A673 (cell line): ENCODE data around the gene XDH.

Source experiments
- EZH2 ChIP-seq: fragments of 200-600 bp; sonication (generic); IDR thresholded peaks from 2 replicates; pipeline ENCODE4 v1.6.1; 2017; ENCODE audit warnings: borderline replicate concordance, low read depth, mild to moderate bottlenecking, mixed read lengths, antibody characterized with exemption, low read length; ENCODE audit not compliant: poor library complexity, severe bottlenecking
- TF ChIP-seq, protein P1 (sequence below): fragments of 300-800, 200-600 bp; sonication (generic); conservative IDR thresholded peaks from 2 replicates; pipeline ENCODE4 v1.5.1; 2017; ENCODE audit warnings: low read depth, mild to moderate bottlenecking, antibody characterized with exemption, low read length, moderate library complexity, mixed read lengths

DNA sequence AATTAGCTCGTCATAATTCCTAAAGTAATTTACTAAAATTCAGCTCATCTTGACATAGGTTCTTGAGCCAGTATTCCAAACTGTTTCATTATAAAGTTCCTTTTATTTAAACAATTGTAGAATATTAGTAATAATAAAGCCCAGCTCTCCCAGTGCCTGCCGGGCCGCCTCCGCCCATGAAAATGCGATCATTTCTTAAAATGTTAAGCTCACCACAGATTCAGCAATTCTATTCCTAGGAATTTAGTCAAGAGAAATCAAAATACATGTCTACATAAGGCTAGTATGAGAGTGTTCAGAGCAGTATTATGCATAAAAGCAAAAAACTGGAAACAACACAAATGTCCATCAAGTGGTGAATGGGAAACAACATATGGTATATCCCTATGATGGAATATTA lies 52.0 kb downstream of the XDH start:
- TF ChIP-seq, protein P1, sequence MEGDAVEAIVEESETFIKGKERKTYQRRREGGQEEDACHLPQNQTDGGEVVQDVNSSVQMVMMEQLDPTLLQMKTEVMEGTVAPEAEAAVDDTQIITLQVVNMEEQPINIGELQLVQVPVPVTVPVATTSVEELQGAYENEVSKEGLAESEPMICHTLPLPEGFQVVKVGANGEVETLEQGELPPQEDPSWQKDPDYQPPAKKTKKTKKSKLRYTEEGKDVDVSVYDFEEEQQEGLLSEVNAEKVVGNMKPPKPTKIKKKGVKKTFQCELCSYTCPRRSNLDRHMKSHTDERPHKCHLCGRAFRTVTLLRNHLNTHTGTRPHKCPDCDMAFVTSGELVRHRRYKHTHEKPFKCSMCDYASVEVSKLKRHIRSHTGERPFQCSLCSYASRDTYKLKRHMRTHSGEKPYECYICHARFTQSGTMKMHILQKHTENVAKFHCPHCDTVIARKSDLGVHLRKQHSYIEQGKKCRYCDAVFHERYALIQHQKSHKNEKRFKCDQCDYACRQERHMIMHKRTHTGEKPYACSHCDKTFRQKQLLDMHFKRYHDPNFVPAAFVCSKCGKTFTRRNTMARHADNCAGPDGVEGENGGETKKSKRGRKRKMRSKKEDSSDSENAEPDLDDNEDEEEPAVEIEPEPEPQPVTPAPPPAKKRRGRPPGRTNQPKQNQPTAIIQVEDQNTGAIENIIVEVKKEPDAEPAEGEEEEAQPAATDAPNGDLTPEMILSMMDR = no peak
- no peak for TF ChIP-seq EZH2
